Nephron progenitor cell (in vitro differentiated cells): ENCODE results near the gene KLK10.

Source experiments
- DNase-seq: peaks from one replicate; pipeline ENCODE4 v3.0.0; 2021
- H3K27ac Mint-ChIP-seq: 2 replicates; pipeline ENCODE4 v1.8.0; 2021; ENCODE audit warnings: mild to moderate bottlenecking, moderate library complexity, mixed read lengths
- H3K27me3 Mint-ChIP-seq: 2 replicates; pipeline ENCODE4 v1.8.0; 2021; ENCODE audit warnings: mild to moderate bottlenecking, low read depth, mixed read lengths; ENCODE audit not compliant: poor library complexity
- H3K36me3 Mint-ChIP-seq: 2 replicates; pipeline ENCODE4 v1.8.0; 2021; ENCODE audit warnings: low read depth, mixed read lengths
- H3K4me1 Mint-ChIP-seq: 2 replicates; pipeline ENCODE4 v1.8.0; 2021; ENCODE audit warnings: mixed read lengths
- H3K4me3 Mint-ChIP-seq: 2 replicates; pipeline ENCODE4 v1.8.0; 2021; ENCODE audit warnings: mild to moderate bottlenecking, moderate library complexity, mixed read lengths
- H3K9me3 Mint-ChIP-seq: 2 replicates; pipeline ENCODE4 v1.8.0; 2021; ENCODE audit warnings: mild to moderate bottlenecking, moderate library complexity, mixed read lengths
- CTCF ChIP-seq: fragments of 200-600 bp; sonication (generic); IDR thresholded peaks from 2 replicates; pipeline ENCODE4 v1.5.0; 2021; ENCODE audit warnings: antibody characterized with exemption

The KLK10 gene

GRCh38 chr19:51019544-51019925 is at the start of gene KLK10:
TSS of gene KLK10 (minus strand) at chr19:51019709. CDS start at chr19:51019130, 579 bp downstream.
- Mint-ChIP-seq H3K4me3 (peak within 1 kb of the TSS; percentile 75), H3K27ac (no peak within 1 kb of the TSS), H3K9me3 (peaks cover 21% of the 10 kb centered on the region), H3K27me3 (peaks cover 91% of the 10 kb centered on the region), H3K4me1 (peaks cover 14% of the 10 kb centered on the region), H3K36me3 (no peaks in the 10 kb centered on the region)
- no peak for TF ChIP-seq CTCF
- no peak for DNase-seq

DNA sequence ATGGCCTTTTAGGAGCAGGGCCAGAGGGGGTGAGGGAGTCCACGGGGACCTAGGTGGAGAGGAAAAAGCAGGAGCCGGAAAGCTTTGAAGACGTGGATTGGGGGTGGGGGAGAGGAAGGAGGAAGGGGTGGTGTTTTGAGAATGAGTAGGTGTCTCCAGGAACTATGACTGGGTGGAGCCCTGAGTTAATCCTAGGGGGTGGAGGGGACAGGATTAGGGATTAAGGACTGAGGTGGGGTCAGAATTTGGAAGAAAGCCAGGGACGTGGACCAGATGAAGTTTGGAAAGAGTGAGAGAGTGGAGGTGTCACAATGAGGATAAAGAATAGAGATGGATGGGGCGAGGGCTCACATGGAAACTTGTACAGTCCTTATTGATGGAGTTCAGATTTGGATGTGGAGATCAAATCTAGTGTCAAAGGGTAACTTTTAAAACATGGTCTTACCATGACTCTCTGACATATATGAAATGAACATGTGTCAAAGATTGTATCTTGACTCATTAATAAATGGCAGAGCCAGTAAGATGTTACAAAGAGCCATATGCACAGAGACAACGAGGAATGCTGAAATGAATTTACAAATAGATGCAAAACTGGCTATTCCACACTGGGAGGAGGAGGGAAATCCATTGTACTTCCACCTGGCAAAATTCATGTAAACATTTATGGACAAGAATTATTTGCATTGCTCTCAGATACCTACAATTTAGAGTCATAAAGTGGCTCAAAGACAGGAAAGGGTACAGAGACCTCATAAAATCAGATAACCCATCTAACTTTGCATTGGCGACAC is 47.1 kb upstream of the KLK10 start:
- H3K4me1 Mint-ChIP-seq, result peaks cover 9% of the 10 kb centered on the region
- H3K36me3 Mint-ChIP-seq, result no peaks in the 10 kb centered on the region
- TF ChIP-seq CTCF, result no peak
- no peak for DNase-seq
- peaks cover 59% of the 10 kb centered on the region for H3K27me3 Mint-ChIP-seq
- no peaks in the 10 kb centered on the region for H3K9me3 Mint-ChIP-seq
- H3K4me3 Mint-ChIP-seq, result no peak overlapping the region
- H3K27ac Mint-ChIP-seq, result no peak overlapping the region

GRCh38 chr19:51065221-51065960 is 45.9 kb upstream of the KLK10 start:
- peaks cover 9% of the 10 kb centered on the region for H3K4me1 Mint-ChIP-seq
- no peak for TF ChIP-seq CTCF
- H3K9me3 Mint-ChIP-seq, result no peaks in the 10 kb centered on the region
- peak; percentile 34 for DNase-seq
- H3K27ac Mint-ChIP-seq, result no peak overlapping the region
- H3K27me3 Mint-ChIP-seq, result peaks cover 54% of the 10 kb centered on the region
- peak overlapping the region; percentile 80 for H3K4me3 Mint-ChIP-seq
- H3K36me3 Mint-ChIP-seq, result no peaks in the 10 kb centered on the region

DNA sequence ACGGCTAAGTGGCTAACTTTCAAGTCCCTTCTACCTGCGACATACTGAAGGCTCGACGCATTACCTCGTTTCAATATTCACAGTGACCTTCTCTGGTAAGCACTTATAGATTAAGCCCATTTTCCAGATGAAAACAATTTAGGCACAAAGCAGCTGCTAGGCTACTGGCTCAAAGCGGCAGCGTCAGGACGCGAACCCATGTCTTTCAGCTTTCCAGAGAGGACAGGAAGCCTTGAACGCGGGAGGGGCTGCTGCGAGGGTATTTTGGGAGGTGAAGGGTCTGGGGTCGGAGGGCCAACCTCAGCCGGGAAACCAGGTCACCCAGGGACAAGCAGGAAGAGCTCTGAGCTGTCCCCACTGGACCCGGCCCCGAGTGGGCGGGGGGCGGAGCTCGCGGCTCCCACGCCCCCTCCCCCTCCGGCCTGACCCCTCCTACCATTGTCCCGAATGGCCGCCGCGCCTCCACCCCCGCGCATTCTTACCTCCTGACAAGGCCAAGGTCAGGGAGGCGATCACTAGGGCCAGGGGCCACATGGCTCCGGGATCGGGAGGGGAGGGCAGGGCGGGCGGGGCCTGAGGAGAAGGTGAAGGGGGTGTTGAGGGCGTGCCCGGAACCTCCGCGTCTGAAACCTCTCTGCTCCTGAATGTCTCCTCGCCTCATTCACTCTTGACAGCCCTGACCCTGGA is 45.2 kb upstream of the KLK10 start, which contains the start of gene KLK13:
Gene KLK13 (minus strand): TSS at position 559 of the 687 bp plus-strand sequence. CDS start 25 bp downstream, at position 534.
- Mint-ChIP-seq H3K4me3 (peak within 1 kb of the TSS; percentile 80), H3K4me1 (peaks cover 9% of the 10 kb centered on the region), H3K9me3 (no peaks in the 10 kb centered on the region), H3K36me3 (no peaks in the 10 kb centered on the region), H3K27ac (no peak within 1 kb of the TSS), H3K27me3 (peaks cover 58% of the 10 kb centered on the region)
- no peak for TF ChIP-seq CTCF
- peak; percentile 49 for DNase-seq

DNA sequence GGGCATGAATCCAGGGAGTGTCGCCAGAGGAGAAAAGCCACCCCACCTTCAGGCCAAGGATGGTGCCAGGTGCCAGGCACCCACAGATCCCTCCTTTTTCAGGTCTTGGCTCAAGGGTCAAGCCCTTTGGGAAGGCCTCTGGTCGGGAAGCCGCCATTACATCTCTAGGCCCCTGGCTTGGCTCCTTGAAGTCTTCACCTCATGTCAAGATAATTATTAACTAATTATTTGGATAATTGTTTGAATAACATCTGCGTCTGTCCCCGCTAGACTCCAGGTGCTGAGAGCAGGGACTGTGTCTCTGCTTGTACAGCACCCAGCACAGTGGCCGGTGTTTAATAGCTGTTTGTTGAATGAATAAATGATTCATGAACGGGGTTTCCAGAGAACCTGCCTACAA is 44.2 kb upstream of the KLK10 start:
- Mint-ChIP-seq H3K27me3 (peaks cover 62% of the 10 kb centered on the region), H3K27ac (no peak overlapping the region), H3K36me3 (no peaks in the 10 kb centered on the region), H3K9me3 (no peaks in the 10 kb centered on the region), H3K4me1 (peaks cover 9% of the 10 kb centered on the region), H3K4me3 (peak overlapping the region; percentile 33)
- TF ChIP-seq CTCF, result no peak
- no peak for DNase-seq
